Measurements from ENCODE around the gene TCF25. TPM values are rescaled to one million over a fixed set of nuclear protein-coding genes. Genes with fewer than 3 reads are reported as not detected.

Gene TCF25
- total RNA-seq, 1 experiment from 2014 or later = 153 TPM

Other genes with a start within 250 kb of the TCF25 start
- 83.6 and 105 TPM in 2 replicates for gene CHMP1A, start 215.9 kb upstream of the TCF25 start, total RNA-seq (2014; rRNA removed; shearing (Covaris generic))
- 8.5 and 12.4 TPM in 2 replicates for gene SPATA33, start 215.8 kb upstream of the TCF25 start, total RNA-seq (2014; rRNA removed; shearing (Covaris generic))
- 31.1 and 46.6 TPM in 2 replicates for gene CDK10, start 186.9 kb upstream of the TCF25 start, total RNA-seq (2014; rRNA removed; shearing (Covaris generic))
- 21.1 and 24.3 TPM in 2 replicates for gene SPATA2L, start 171.9 kb upstream of the TCF25 start, total RNA-seq (2014; rRNA removed; shearing (Covaris generic))
- gene VPS9D1, start 152.7 kb upstream of the TCF25 start, total RNA-seq (2014; rRNA removed; shearing (Covaris generic)) = 12.0 and 14.2 TPM in 2 replicates
- gene ZNF276, start 152.1 kb upstream of the TCF25 start, total RNA-seq (2014; rRNA removed; shearing (Covaris generic)) = 14.6 and 18.9 TPM in 2 replicates
- gene FANCA, start 56.9 kb upstream of the TCF25 start, total RNA-seq (2014; rRNA removed; shearing (Covaris generic)) = 51.8 and 55.9 TPM in 2 replicates
- gene SPIRE2, start 45.1 kb upstream of the TCF25 start, total RNA-seq (2014; rRNA removed; shearing (Covaris generic)) = 6.9 and 12.6 TPM in 2 replicates
- gene MC1R, start 45.3 kb downstream of the TCF25 start, total RNA-seq (2014; rRNA removed; shearing (Covaris generic)) = 7.2 and 9.8 TPM in 2 replicates
- 743 and 810 TPM in 2 replicates for gene TUBB3, start 49.8 kb downstream of the TCF25 start, total RNA-seq (2014; rRNA removed; shearing (Covaris generic))
- 116 and 146 TPM in 2 replicates for gene DEF8, start 75.2 kb downstream of the TCF25 start, total RNA-seq (2014; rRNA removed; shearing (Covaris generic))
- 28.9 and 30.1 TPM in 2 replicates for gene DBNDD1, start 145.9 kb downstream of the TCF25 start, total RNA-seq (2014; rRNA removed; shearing (Covaris generic))
- not detected in 2 replicates for gene PRDM7, start 203.7 kb downstream of the TCF25 start, total RNA-seq (2014; rRNA removed; shearing (Covaris generic))

All from A172 (cell line).